IPS DF 19.7 (cell line): ENCODE results near the gene ACBD6.

Experiments
- DNase-seq: peaks from one replicate; pipeline ENCODE4 v3.0.0-alpha.2; 2013; ENCODE audit warnings: low read depth, low spot score

Gene ACBD6

GRCh38 chr1:180295999-180296398 lies 206.4 kb downstream of the ACBD6 start:
- DNase-seq: no peak

GRCh38 chr1:180294711-180295110 lies 207.7 kb downstream of the ACBD6 start:
- DNase-seq: no peak

DNA sequence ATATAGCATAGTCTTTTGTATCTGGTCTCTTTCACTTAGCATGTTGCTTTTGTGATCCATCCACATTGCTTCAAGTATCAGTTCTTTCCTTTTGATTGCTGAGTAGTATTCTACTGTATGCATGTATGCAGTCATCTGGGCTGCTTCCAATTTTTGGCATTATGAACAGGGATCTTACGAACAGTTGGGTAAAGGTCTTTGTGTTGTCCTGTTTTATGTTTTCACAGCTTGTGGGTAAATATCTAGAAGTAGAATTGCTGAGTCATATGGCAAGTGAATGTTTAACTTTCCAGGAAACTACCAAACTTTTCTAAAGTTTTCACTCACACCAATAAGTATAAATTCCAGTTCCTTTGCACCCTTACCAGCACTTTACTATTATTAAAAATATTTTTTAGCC lies 211.4 kb downstream of the ACBD6 start:
- no peak for DNase-seq

- no peak for DNase-seq
These were observed 211.9 kb downstream of the ACBD6 start for GRCh38 chr1:180290265-180291001.

DNA sequence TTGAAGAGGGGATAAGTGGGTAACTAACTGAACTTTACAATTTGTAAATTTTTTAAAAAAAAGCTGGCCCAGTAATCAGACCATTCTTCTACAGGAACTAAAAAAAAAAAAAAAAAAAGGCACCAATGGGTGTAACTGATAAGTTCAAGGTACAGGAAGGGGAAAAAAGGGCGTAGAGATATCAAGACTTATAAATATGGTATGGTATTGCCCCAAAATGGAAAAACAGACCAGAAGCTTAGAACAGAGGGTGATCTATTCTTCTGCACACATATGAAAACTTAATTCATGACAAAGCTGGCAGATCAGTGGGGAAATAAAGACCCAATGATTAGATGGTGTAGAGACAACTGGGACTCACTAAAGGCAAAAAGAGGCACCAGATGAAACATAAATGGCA lies 213.4 kb downstream of the ACBD6 start:
- DNase-seq: no peak

- no peak for DNase-seq
These were observed 214.2 kb downstream of the ACBD6 start for GRCh38 chr1:180287988-180288705.

DNA sequence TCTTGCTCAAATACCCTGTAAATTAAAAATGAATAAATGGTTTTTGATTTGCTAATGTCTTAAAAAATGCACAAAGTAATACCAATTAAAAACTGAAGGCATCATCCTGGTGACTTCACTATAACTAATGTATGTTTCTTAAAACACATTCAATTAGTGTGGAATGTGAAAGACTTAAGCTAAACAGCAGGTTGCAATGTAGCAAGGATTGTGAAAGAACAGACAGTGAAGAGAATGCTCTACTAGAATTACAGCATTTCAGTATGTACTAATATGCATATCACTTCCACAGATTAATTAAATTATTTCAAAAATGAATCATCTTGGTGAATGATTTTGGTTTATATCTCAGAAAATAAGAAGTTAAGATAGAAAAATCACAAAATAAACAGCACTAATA lies 216.0 kb downstream of the ACBD6 start:
- DNase-seq: no peak

DNA sequence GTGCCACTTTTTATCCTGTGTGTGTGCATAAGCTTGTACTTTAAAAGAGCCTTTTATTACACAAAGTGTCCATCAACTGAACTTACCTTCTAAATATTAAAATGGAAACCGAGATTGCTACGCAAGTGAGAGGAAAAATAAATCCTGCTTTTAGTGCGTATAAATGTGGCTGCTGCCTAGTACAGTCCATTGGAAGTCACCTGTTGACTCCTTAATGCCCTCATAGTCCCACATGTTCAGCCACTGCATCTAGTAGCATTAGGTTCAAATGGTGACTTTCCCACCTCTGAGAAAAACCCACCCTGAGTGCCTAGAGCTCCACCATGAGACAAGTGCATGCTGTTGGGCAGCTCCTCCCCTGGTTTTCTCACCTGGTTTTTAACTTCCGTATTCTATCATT lies 219.3 kb downstream of the ACBD6 start:
- DNase-seq: no peak

DNA sequence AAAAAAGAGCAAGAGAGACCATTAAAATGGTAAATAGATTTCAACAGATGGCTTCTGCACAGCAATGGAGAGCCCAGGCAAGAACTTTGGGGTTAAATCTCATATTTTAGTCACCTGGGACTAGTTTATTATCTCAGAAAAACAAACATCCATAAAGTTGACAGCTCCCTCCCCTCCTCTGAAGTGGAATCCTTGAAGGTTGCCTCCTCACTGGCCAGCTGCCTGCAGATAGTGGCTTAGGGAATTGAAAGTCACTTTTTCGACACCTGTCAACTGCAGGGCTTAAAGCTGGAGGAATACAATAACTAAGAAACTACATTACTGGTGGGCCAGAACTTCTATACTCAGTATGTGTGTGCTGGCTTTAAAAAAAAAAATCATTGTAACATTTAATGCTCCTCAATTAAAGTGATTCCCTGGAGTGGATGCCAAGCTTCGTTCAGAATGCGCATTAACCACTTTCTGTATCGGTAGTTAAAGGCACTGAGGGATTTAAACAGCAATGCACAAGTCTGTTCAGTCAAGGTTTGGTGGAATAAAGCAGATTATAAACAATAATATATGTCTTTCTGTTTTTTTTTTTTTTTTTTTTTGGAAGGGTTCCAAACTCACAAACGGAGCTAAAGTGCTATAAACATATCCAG lies 219.9 kb downstream of the ACBD6 start:
- DNase-seq: no peak

GRCh38 chr1:180281490-180281889 lies 220.9 kb downstream of the ACBD6 start:
- DNase-seq: no peak

DNA sequence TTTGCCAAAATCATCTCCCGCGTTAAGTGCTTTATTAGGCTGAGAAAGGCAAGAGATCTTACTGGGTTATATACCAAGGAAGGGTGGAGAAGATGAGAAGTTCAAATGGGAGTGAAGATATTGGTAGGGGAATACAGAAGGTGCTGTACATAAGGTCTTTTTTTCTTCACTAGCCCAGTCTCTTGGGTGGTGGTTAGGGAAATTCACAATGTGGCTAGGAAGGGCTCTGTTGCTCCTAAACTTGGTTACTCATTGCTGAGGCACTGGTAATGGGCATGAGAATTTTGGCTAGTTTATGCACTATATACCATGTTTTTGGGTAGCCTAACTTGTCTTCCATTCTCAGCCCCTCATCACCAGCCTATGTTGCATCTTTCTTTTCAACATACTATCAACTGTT lies 221.8 kb downstream of the ACBD6 start:
- DNase-seq: no peak

- no peak for DNase-seq
These were observed 222.7 kb downstream of the ACBD6 start for GRCh38 chr1:180279651-180280050.

GRCh38 chr1:180278596-180279395 lies 223.6 kb downstream of the ACBD6 start:
- DNase-seq: no peak

DNA sequence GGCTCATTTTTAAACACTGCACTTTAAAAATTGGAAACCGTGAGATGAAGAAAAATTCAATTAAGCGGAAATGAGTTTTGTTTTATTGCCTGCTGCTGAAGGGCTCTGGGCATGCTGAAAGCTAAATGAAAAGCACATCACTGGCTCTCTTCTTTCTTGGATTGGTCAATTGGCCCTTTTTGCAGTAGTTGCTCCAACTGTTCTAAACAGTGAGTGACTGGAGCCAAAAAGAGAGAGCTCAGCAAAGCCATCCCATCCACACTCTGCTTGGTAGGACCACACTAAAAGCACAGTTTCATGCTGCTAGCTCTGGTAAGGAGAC lies 224.2 kb downstream of the ACBD6 start:
- no peak for DNase-seq

- DNase-seq: no peak
These were observed 224.7 kb downstream of the ACBD6 start for GRCh38 chr1:180277476-180278193.

DNA sequence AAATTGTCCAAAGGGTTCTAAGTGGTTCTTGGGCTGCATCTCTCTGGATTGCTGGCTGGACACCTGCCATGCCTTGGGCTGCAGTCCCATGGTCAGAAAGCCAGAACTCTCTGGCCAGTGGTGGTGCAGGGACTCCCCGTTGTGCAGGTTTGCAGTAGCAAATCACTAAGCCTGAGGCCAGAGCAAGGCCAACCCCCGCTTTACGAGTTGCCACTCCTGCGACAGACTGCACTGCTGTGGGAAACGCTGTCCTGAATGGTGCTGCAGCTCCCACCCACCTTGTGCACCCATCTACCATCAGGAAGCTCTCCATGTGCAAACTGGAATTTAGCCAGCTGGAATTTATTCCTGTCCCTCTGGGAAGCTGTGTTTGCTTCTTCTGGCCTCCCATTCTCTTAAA lies 226.7 kb downstream of the ACBD6 start:
- DNase-seq: no peak

DNA sequence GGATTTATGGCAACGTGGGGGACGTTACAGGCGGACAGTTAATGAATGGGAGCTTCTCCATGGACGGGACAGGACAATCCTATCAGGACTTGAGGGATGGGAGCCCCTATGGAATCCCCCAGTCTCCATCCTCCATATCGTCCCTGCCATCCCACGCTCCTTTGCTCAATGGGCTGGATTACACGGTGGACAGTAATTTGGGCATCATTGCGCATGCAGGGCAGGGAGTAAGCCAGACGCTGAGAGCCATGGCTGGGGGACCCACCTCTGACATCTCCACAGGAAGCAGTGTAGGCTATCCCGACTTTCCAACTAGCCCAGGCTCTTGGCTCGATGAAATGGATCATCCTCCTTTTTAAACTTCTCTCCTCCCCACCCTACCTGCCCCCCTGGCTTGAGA lies 228.2 kb downstream of the ACBD6 start:
- no peak for DNase-seq

DNA sequence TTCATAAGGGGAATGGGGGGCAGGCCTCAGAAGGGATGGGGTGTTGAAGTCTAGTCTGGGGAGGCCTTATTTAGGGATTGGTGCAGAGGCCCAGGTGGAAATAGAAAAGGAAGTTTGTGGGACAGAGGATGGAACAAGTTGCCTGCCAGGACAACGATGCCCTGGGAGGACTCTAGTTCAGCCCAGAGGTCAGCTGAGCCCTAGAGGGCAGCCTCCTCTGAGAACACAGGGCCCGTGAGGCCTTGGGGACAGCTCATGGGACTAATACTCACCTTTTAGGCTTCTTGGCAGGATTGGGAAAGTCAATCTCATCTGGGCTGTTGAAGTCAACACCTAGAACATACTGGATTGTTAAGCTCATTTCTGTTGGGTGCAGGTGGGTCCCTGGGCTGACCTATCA lies 229.3 kb downstream of the ACBD6 start:
- DNase-seq: no peak

DNA sequence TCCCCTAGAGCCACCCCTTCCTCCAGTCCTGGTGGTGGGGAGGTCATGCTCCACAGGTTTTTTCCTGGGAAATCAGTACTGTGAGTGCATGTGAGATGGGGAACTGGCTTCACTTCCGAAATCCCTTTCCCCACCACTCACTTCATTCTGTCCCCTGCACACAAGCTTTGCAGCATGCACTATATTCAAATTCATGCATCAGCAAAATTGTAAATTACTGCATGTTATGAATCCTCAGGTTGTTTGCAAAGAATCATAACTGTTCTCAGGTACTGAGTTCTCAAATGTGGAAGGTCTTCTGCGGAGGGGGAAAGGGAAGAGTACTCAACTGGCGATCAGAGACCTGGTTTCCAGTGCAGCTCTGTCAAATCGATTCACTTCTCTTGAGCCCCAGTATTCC lies 230.0 kb downstream of the ACBD6 start:
- DNase-seq: no peak

- DNase-seq: no peak
These were observed 230.8 kb downstream of the ACBD6 start for GRCh38 chr1:180271272-180272255.
